OCI-LY1 (cell line): Measurements from ENCODE around the gene BHLHA15.

Experiments
- EZH2 ChIP-seq: fragments of 200-600 bp; sonication (generic), shearing (Covaris generic); IDR thresholded peaks from 2 replicates; pipeline ENCODE4 v1.8.0; 2017; ENCODE audit warnings: borderline replicate concordance, mixed run types, mild to moderate bottlenecking, antibody characterized with exemption, low read length, moderate library complexity, mixed read lengths
- TF ChIP-seq, protein P1 (sequence below): fragments of 200-600 bp; sonication (generic), shearing (Covaris generic); IDR thresholded peaks from 2 replicates; pipeline ENCODE4 v1.5.1; 2017; ENCODE audit warnings: mild to moderate bottlenecking, antibody characterized with exemption, low read length, moderate library complexity, mixed read lengths

DNA sequence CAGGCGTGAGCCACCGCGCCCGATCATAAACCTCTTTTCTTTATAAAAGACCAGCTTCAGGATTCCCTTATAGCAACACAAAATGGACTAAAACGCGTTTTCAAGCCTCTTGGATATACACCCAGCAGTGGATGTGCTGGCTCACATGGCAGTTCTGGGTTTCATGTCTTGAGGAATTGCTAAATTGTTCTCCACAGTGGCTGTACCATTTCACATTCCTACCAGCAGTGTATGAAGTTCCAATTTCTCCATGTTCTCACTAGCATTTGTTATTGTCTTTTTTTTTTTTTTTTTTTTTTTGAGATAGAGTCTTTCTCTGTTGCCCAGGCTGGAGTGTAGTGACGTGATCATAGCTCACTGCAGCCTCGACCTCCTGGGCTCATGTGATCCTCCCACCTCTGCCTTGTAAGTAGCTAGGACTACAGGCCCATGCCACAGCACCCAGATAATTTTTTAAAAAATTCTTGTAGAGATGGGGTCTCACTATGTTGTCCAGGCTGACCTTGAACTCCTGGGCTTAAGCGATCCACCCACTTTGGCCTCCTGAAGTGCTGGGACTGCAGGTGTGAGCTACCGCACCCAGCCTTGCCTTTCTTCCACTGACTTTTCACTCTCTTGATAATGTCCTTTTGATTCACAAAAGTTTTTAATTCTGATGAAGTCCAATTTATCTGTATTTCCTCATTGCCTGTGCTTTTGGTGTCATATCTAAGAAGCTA, 23.3 kb downstream of the BHLHA15 start:
- TF ChIP-seq EZH2: no peak
- TF ChIP-seq, protein P1, sequence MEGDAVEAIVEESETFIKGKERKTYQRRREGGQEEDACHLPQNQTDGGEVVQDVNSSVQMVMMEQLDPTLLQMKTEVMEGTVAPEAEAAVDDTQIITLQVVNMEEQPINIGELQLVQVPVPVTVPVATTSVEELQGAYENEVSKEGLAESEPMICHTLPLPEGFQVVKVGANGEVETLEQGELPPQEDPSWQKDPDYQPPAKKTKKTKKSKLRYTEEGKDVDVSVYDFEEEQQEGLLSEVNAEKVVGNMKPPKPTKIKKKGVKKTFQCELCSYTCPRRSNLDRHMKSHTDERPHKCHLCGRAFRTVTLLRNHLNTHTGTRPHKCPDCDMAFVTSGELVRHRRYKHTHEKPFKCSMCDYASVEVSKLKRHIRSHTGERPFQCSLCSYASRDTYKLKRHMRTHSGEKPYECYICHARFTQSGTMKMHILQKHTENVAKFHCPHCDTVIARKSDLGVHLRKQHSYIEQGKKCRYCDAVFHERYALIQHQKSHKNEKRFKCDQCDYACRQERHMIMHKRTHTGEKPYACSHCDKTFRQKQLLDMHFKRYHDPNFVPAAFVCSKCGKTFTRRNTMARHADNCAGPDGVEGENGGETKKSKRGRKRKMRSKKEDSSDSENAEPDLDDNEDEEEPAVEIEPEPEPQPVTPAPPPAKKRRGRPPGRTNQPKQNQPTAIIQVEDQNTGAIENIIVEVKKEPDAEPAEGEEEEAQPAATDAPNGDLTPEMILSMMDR: no peak
